CD4-positive, alpha-beta T cell treated with Interleukin-12 subunit alpha and Interleukin-12 subunit beta, for 1 hour (primary cell): Measurements from ENCODE around the gene SLC1A2.

Experiments
- DNase-seq: peaks from one replicate; pipeline ENCODE4 v3.0.0-alpha.2; 2020

Gene SLC1A2

GRCh38 chr11:35419184-35419829, at the start of gene SLC1A2:
SLC1A2 (minus strand) TSS chr11:35419558; CDS start chr11:35418966, 592 bp downstream.
- DNase-seq, result no peak

- no peak for DNase-seq
These were observed 46.7 kb upstream of the SLC1A2 start for GRCh38 chr11:35466058-35466457.

DNA sequence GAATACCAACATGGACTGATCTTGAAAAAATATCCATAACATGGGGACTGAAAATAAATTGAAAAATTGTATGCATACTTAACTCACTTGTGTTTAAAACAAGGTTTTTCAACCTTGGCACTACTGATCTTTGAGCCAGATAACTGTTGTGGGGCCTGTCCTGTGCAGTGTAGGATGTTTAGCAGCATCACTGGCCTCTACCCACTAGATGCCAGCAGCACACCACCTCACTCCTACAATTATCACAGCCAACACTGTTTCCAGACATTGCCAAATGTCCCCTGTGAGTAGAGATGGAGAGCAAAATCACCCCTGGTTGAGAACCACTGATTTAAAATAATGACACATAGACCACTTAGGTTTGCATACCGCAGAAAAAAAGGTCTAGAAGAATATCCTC, 45.0 kb upstream of the SLC1A2 start:
- no peak for DNase-seq

DNA sequence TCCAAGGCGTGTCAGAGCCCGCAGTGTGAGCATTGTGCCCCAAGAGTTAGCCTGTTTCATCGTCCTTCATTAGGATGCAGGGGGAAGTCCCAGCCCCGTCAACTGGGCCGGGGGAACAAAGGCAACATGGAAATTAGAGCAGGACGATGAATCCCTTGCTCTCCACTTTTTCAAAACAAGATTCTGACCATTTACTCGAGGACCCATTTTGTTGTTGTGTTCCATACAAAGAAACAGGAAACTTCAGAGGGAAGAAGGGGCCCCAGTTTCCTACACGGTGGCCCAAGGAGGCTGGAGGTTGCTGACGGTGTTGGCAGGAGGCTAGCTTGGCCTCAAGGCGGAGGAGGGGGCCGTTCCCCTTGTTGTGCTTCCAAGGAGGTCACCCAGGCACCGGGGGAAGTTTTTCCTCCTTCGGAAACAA, 44.0 kb upstream of the SLC1A2 start:
- no peak for DNase-seq

DNA sequence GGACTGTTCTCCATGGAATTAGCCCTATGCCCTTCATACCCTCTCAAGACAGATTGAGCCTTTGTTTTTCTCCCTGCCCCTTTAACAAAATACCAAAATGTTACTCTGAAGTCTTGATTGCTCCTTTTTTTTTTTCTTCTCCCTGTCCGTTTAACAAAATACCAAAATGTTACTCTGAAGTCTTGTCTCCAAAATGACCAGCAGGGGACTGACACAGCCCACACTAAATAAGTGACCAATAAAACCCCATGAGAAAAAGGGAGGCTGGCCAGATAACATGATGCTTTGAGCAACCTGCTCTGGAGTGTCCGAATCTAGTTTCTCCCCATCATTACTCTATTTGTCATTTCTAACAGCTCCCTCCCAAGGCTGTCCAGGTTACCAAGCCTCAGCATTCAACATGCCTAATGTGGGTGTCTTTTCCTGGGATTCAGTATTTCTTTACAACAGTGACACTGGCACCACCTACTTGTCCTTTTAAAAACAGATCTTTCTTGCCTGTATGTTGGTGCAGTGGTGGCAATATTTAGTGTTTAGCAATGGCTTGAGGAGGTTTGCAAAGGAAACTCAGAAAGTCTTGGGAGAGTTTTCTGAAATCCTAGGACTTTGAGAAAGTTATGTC, 42.7 kb upstream of the SLC1A2 start:
- no peak for DNase-seq

DNA sequence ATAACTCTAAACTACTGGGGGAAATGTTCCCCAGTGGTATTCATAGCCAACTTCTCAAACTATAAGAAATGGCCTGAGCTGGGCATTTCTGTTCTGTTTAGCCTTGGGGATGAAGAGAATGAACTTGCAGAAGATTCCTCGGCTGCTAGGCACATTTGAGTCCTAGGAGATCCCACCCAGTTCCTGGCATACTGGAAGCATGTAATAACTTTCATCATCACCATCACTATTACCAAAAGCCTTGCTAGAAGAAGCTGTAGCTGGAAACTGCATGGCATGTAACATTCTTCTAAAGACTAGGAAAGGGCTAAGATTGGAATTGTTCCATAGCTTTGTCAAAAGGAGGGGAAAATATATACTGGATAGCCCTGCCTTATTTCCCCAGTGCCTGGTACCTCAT, 40.1 kb upstream of the SLC1A2 start:
- no peak for DNase-seq

DNA sequence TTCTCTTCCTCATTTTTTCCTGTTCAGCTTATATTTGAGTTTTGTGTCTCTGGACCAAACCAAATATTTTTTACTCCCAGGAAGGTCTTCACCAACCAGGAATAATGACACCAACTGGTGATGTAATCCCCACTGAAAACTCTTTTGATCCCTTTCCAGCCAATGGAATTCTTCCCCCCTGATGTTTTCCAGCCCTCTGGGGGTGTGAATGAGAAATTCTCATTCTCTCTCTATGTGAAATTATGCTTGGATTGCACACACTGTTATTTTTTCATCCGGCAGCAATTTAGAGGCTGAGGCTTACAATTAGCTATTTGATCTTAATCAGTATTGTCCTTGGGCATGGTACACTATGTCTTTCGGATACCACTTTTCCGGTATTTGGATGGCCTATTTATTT, 39.5 kb upstream of the SLC1A2 start:
- no peak for DNase-seq

GRCh38 chr11:35454362-35454761, 35.0 kb upstream of the SLC1A2 start:
- DNase-seq, result no peak

- no peak for DNase-seq
These were observed 17.4 kb upstream of the SLC1A2 start for GRCh38 chr11:35436581-35437250.

GRCh38 chr11:35433588-35433987, 14.2 kb upstream of the SLC1A2 start:
- no peak for DNase-seq

DNA sequence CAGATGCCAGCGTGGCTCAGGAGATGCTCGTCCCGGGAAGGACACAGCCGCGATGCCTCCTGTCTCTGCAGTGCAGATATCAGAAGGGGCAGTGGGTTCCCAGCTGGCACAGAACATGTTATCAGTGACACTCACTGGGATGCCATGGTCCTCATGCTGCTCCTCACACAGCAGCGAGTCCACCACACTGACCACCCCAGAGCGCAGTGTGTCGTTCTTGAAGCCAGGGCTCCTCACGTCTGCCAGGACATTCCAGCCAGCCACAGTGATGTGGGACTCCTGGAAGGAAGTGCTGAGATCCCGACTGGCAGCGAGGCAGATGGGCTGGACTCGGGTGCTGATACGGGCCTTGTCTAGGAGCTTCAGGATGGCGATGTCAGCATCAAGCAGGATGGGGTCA, 13.1 kb upstream of the SLC1A2 start:
- DNase-seq, result no peak

- no peak for DNase-seq
These were observed 7.7 kb upstream of the SLC1A2 start for GRCh38 chr11:35427071-35427470.

DNA sequence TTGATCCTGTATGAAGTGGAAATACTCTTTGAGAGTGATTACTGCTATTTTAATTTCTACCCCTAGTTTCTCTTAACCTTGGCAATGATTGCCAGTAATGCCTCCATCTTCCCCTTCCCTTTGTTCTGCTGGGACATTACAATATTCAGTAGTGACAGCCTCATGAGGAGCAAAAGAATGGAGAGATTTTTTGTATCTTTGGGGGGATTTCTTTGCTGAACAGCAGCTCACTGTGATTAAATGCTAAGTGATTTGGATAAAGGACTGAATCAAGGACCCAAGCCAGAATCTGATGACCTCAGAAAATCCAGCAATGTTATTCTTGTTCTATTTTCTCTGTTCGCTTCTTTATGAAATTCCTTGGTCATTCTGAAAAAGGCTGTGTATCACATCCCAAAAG, 7.0 kb upstream of the SLC1A2 start:
- DNase-seq, result no peak

- no peak for DNase-seq
These were observed 6.3 kb upstream of the SLC1A2 start for GRCh38 chr11:35425603-35426212.

GRCh38 chr11:35424157-35424940, 5.0 kb upstream of the SLC1A2 start:
- DNase-seq, result no peak

- no peak for DNase-seq
These were observed 1.0 kb upstream of the SLC1A2 start for GRCh38 chr11:35420371-35420770.

DNA sequence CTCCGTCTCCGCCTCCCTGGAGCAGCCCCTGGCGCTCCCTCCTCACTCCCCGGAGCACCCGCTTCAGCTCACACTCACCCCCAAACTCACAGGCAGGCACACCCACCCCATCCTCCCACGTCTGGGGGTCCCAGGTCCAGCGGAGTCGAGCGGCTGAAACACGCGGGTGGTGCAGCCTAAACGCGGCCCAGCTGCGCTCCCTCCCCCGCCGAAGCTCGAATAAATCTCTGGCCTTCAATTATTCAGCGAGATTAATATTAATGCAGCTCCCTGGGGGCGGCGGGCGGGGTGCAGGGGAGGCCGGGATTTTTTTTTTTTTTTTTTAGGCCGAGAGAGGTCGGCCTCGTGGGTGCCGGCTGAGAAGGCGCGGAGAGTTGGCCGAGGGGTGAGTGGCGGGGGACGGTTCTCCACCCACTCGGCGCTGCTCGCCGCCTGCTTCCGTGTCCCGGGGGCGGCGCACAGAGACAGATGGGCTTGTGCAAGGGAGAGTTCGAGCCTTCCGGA, 524 bp upstream of the SLC1A2 start:
- no peak for DNase-seq

- DNase-seq, result no peak
These were observed 825 bp downstream of the SLC1A2 start for GRCh38 chr11:35418282-35419183.

- DNase-seq, result no peak
These were observed 3.9 kb downstream of the SLC1A2 start for GRCh38 chr11:35415487-35415886.

DNA sequence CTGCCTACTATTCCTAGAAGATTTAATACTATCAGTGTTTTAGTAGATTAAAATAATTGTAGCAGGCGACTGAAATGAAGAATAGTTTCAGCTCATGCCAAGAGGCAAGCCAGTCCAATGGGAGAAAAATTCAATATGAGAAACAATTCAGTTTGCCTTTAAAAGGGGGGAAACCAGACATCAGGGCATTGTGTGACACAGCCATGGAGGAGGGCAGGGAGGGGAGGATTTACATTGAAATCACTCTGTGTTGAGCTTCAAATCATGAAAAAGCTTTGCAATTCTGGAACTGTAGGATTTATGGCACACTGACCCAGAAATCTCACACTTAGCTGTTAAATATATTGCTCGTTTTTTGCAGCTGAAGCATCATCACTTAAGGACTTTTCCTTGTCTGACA, 4.6 kb downstream of the SLC1A2 start:
- no peak for DNase-seq

GRCh38 chr11:35414311-35414710, 5.0 kb downstream of the SLC1A2 start:
- no peak for DNase-seq

DNA sequence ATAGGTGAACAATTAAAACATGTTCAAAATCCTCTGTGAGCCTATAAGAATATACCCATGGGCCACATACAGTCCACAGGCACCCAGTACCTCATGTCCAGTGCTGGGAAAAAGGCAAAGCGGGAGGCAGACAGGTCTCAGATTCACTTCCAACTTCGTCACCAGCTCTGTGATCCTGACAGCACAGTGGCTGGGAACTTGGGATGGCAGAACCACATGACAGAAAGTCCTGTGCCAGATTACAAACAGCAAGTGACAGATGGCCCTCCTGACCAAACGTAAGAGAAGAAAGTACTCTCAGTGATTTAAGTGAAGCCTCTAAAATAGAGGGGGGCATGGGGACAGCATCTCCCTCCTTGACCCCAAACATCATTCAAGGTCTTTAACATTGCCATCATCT, 5.8 kb downstream of the SLC1A2 start:
- no peak for DNase-seq
